ENCODE data around the gene FXYD6.

The FXYD6 gene

GRCh38 chr11:117824571-117825537, 51.6 kb downstream of the FXYD6 start, which contains the start of gene FXYD2:
TSS of gene FXYD2 (minus strand) at chr11:117824744. CDS start at chr11:117824678, 66 bp downstream.
- TF ChIP-seq ZNF274 (IDR thresholded peaks at IDR 0.05; ENCODE audit: low read depth, low read length): no peak
- H3K4me3 ChIP-seq (ENCODE audit: low read length): peak within 1 kb of the TSS; percentile 0; the same call in 1 of the 2 replicates

- peak overlapping the region; percentile 0; the same call in 1 of the 2 replicates for H3K4me3 ChIP-seq (ENCODE audit: low read length)
- no peak for TF ChIP-seq ZNF274 (IDR thresholded peaks at IDR 0.05; ENCODE audit: low read depth, low read length)
Measured at GRCh38 chr11:117823946-117824420, 52.5 kb downstream of the FXYD6 start.

GRCh38 chr11:117823294-117823945, 53.0 kb downstream of the FXYD6 start:
- TF ChIP-seq ZNF274 (IDR thresholded peaks at IDR 0.05; ENCODE audit: low read depth, low read length): no peak
- peak overlapping the region; percentile 0; the same call in 1 of the 2 replicates for H3K4me3 ChIP-seq (ENCODE audit: low read length)

GRCh38 chr11:117822074-117823033, 54.1 kb downstream of the FXYD6 start:
- no peak for TF ChIP-seq ZNF274 (IDR thresholded peaks at IDR 0.05; ENCODE audit: low read depth, low read length)
- no peak overlapping the region for H3K4me3 ChIP-seq (ENCODE audit: low read length)

GRCh38 chr11:117821431-117821830, 55.0 kb downstream of the FXYD6 start:
- no peak for TF ChIP-seq ZNF274 (IDR thresholded peaks at IDR 0.05; ENCODE audit: low read depth, low read length)
- H3K4me3 ChIP-seq (ENCODE audit: low read length): no peak overlapping the region

- no peak overlapping the region for H3K4me3 ChIP-seq (ENCODE audit: low read length)
- no peak for TF ChIP-seq ZNF274 (IDR thresholded peaks at IDR 0.05; ENCODE audit: low read depth, low read length)
Measured at GRCh38 chr11:117820516-117820915, 55.9 kb downstream of the FXYD6 start.

GRCh38 chr11:117820071-117820470, 56.4 kb downstream of the FXYD6 start:
- no peak for TF ChIP-seq ZNF274 (IDR thresholded peaks at IDR 0.05; ENCODE audit: low read depth, low read length)
- H3K4me3 ChIP-seq (ENCODE audit: low read length): no peak overlapping the region

GRCh38 chr11:117819096-117820040, 57.1 kb downstream of the FXYD6 start:
- TF ChIP-seq ZNF274 (IDR thresholded peaks at IDR 0.05; ENCODE audit: low read depth, low read length): no peak
- H3K4me3 ChIP-seq (ENCODE audit: low read length): no peak overlapping the region

- no peak for TF ChIP-seq ZNF274 (IDR thresholded peaks at IDR 0.05; ENCODE audit: low read depth, low read length)
- H3K4me3 ChIP-seq (ENCODE audit: low read length): no peak overlapping the region
Measured at GRCh38 chr11:117818041-117818873, 58.2 kb downstream of the FXYD6 start.

GRCh38 chr11:117817368-117818040, 59.0 kb downstream of the FXYD6 start:
- H3K4me3 ChIP-seq (ENCODE audit: low read length): peak overlapping the region; percentile 63; the same call in 1 of the 2 replicates
- no peak for TF ChIP-seq ZNF274 (IDR thresholded peaks at IDR 0.05; ENCODE audit: low read depth, low read length)

- H3K4me3 ChIP-seq (ENCODE audit: low read length): peak overlapping the region; percentile 63; the same call in 1 of the 2 replicates
- no peak for TF ChIP-seq ZNF274 (IDR thresholded peaks at IDR 0.05; ENCODE audit: low read depth, low read length)
Measured at GRCh38 chr11:117816846-117817367, 59.6 kb downstream of the FXYD6 start.

All from GM08714 (cell line).